ENCODE results near the gene SORL1. TPM values are rescaled to one million over a fixed set of nuclear protein-coding genes. Genes with fewer than 3 reads are reported as not detected.

Gene SORL1
- total and polyA plus RNA-seq, 9 of the 15 experiments (the other 6 are each of a cell fraction or from before 2014, with no cell fraction given) = 0.01 to 0.66 TPM; not detected in 7

- no peak for TF ChIP-seq TRIM25 (IDR thresholded peaks at IDR 0.05; ENCODE audit: borderline replicate concordance)
- TF ChIP-seq NR2F6 (CRISPR knock-in tag; IDR thresholded peaks at IDR 0.05) = no peak
- TF ChIP-seq, protein P1, sequence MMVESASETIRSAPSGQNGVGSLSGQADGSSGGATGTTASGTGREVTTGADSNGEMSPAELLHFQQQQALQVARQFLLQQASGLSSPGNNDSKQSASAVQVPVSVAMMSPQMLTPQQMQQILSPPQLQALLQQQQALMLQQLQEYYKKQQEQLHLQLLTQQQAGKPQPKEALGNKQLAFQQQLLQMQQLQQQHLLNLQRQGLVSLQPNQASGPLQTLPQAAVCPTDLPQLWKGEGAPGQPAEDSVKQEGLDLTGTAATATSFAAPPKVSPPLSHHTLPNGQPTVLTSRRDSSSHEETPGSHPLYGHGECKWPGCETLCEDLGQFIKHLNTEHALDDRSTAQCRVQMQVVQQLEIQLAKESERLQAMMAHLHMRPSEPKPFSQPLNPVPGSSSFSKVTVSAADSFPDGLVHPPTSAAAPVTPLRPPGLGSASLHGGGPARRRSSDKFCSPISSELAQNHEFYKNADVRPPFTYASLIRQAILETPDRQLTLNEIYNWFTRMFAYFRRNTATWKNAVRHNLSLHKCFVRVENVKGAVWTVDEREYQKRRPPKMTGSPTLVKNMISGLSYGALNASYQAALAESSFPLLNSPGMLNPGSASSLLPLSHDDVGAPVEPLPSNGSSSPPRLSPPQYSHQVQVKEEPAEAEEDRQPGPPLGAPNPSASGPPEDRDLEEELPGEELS (CRISPR knock-in tag; IDR thresholded peaks at IDR 0.05; ENCODE audit: borderline replicate concordance) = no peak
- TF ChIP-seq KLF16 (IDR thresholded peaks at IDR 0.05) = peak; percentile 13; the same call in 1 of the 2 replicates
- TF ChIP-seq ATF2 (CRISPR knock-in tag; IDR thresholded peaks at IDR 0.05) = no peak
- peak; percentile 51; the same call in 1 of the 2 replicates for TF ChIP-seq ZFX (CRISPR knock-in tag; IDR thresholded peaks at IDR 0.05)
- TF ChIP-seq RCOR1 (IDR thresholded peaks at IDR 0.05; ENCODE audit: borderline replicate concordance in 1 of 2, low read depth in 2 of 2, low read length in 2 of 2) = 0 out of 4 replicates have a peak, but pooled peaks of 1 of the 2 experiments have one; percentile 20
- TF ChIP-seq RERE (CRISPR knock-in tag; IDR thresholded peaks at IDR 0.05; ENCODE audit: borderline replicate concordance) = no peak
- no peak for TF ChIP-seq GABPA (tag; conservative IDR thresholded peaks at IDR 0.05; ENCODE audit: low read depth)
These were observed 203.6 kb downstream of the SORL1 start (continued) for GRCh38 chr11:121655537-121656327.
